ENCODE data around the gene PRKG1.

DNA sequence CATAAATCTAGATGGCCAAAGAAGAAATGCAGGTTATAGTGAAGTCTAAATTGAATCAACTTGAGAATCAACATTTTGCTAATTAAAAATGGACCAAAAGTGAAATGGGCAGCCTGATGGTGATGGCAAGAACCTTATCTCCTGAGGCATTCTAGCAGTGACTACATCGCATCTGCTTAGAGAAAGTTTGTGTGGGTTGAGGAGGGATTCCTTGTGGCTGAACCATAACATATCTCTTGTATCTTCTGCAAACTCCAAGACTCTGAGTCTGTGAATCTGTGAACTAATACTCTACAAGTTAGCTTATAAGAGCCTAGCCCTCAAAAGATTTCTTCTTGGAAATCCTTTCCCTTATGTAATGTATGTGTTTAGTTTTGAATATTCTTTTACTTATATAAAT is 85.6 kb downstream of the PRKG1 start:
- TF ChIP-seq TCF12 (IDR thresholded peaks at IDR 0.05; ENCODE audit: low read depth) (no peak), EGR1 (IDR thresholded peaks at IDR 0.05) (no peak), TEAD4 (IDR thresholded peaks at IDR 0.05) (no peak), TAF1 (IDR thresholded peaks at IDR 0.05; ENCODE audit: low read depth) (no peak), CREB1 (IDR thresholded peaks at IDR 0.05; ENCODE audit: low read depth) (no peak), RAD21 (IDR thresholded peaks at IDR 0.05; ENCODE audit: low read depth) (no peak), EP300 (IDR thresholded peaks at IDR 0.05; ENCODE audit: borderline replicate concordance) (no peak), ZBTB7A (IDR thresholded peaks at IDR 0.05; ENCODE audit: low read depth) (no peak)
- TF ChIP-seq, protein P1, sequence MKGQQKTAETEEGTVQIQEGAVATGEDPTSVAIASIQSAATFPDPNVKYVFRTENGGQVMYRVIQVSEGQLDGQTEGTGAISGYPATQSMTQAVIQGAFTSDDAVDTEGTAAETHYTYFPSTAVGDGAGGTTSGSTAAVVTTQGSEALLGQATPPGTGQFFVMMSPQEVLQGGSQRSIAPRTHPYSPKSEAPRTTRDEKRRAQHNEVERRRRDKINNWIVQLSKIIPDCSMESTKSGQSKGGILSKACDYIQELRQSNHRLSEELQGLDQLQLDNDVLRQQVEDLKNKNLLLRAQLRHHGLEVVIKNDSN (IDR thresholded peaks at IDR 0.05) = no peak
- TF ChIP-seq, protein P2, sequence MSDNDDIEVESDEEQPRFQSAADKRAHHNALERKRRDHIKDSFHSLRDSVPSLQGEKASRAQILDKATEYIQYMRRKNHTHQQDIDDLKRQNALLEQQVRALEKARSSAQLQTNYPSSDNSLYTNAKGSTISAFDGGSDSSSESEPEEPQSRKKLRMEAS (IDR thresholded peaks at IDR 0.05) = no peak
- TF ChIP-seq, protein P3, sequence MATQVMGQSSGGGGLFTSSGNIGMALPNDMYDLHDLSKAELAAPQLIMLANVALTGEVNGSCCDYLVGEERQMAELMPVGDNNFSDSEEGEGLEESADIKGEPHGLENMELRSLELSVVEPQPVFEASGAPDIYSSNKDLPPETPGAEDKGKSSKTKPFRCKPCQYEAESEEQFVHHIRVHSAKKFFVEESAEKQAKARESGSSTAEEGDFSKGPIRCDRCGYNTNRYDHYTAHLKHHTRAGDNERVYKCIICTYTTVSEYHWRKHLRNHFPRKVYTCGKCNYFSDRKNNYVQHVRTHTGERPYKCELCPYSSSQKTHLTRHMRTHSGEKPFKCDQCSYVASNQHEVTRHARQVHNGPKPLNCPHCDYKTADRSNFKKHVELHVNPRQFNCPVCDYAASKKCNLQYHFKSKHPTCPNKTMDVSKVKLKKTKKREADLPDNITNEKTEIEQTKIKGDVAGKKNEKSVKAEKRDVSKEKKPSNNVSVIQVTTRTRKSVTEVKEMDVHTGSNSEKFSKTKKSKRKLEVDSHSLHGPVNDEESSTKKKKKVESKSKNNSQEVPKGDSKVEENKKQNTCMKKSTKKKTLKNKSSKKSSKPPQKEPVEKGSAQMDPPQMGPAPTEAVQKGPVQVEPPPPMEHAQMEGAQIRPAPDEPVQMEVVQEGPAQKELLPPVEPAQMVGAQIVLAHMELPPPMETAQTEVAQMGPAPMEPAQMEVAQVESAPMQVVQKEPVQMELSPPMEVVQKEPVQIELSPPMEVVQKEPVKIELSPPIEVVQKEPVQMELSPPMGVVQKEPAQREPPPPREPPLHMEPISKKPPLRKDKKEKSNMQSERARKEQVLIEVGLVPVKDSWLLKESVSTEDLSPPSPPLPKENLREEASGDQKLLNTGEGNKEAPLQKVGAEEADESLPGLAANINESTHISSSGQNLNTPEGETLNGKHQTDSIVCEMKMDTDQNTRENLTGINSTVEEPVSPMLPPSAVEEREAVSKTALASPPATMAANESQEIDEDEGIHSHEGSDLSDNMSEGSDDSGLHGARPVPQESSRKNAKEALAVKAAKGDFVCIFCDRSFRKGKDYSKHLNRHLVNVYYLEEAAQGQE (IDR thresholded peaks at IDR 0.05; ENCODE audit: low read depth) = no peak

All from Ishikawa (cell line).